HCT116 (cell line): ENCODE results near the gene MTMR6. TPM values are rescaled to one million over a fixed set of nuclear protein-coding genes. Genes with fewer than 3 reads are reported as not detected.

Experiments
- ATAC-seq: fragments of 200-7000 bp; cut with Tn5 transposase; 2 replicates; pipeline ENCODE4 v1.9.1; 2020; ENCODE audit warnings: mild to moderate bottlenecking, moderate library complexity
- BruUV-seq: library from RNA; stranded (reverse); fragments of 400-500 nt; replicated peaks from 2 replicates; lab custom pipeline; 2021; lab: Mats Ljungman, UMichigan
- CTCF ChIA-PET: fragments of 300-600 bp; sonication (Branson Sonifier 250); formaldehyde crosslinking; loops from one replicate; lab custom pipeline; 2021; ENCODE audit warnings: antibody characterized with exemption; lab: Charles Lee
- POLR2A ChIA-PET: fragments of 300-600, 350-600 bp; sonication (Branson Sonifier 250); formaldehyde crosslinking; loops from one replicate; lab custom pipeline; 2021; ENCODE audit warnings: antibody characterized with exemption; lab: Charles Lee
- RAD21 ChIA-PET, 2 experiments: fragments of 300-600 bp; sonication (Branson Sonifier 250); formaldehyde crosslinking; loops; one replicate each; lab custom pipeline; 2023; ENCODE audit warnings: low total read pairs in 2 of 2; ENCODE audit not compliant: uncharacterized antibody in 2 of 2, unreplicated experiment in 2 of 2, low non-redundant PET in 1 of 2; lab: Charles Lee
- DNase-seq: peaks from one replicate; pipeline ENCODE4 v3.0.0-alpha.2; 2010; ENCODE audit warnings: low read depth, low spot score
- H2AFZ ChIP-seq: fragments of 200-600 bp; shearing (Covaris generic), sonication (generic); 2 replicates; pipeline ENCODE4 v1.6.1; 2017; ENCODE audit warnings: low read depth, mixed run types, mixed read lengths, antibody characterized with exemption, low read length; ENCODE audit not compliant: poor library complexity, severe bottlenecking
- H3K27ac ChIP-seq: 2 replicates; pipeline ENCODE4 v1.5.1; 2012; ENCODE audit warnings: low read depth, low read length
- H3K27me3 ChIP-seq: fragments of 200-600 bp; sonication (generic); 2 replicates; pipeline ENCODE4 v1.6.1; 2016; ENCODE audit warnings: mixed run types, low read length, mixed read lengths; ENCODE audit not compliant: insufficient read depth
- H3K36me3 ChIP-seq, 2 experiments: fragments of 200-500 bp in 1 of 2; fragments of 200-600 bp in 1 of 2; sonication (Bioruptor generic) in 1 of 2; sonication (generic) in 1 of 2; 2 replicates each; pipeline versions ENCODE4 v1.5.1 to v1.6.1; 2014 to 2016; ENCODE audit warnings: low read length in 2 of 2, inconsistent platforms in 1 of 2, mixed read lengths in 1 of 2, mixed run types in 1 of 2; ENCODE audit not compliant: insufficient read depth in 2 of 2, control insufficient read depth in 1 of 2
- H3K4me1 ChIP-seq, 2 experiments: fragments of 200-600 bp in 1 of 2; sonication (generic) in 1 of 2; 2 replicates each; pipeline versions ENCODE4 v1.5.1 to v1.6.1; 2012 to 2017; ENCODE audit warnings: low read length in 2 of 2, inconsistent platforms in 1 of 2, mild to moderate bottlenecking in 1 of 2, mixed read lengths in 1 of 2, mixed run types in 1 of 2, moderate library complexity in 1 of 2; ENCODE audit not compliant: insufficient read depth in 2 of 2, control insufficient read depth in 1 of 2
- H3K4me2 ChIP-seq: fragments of 200-600 bp; sonication (generic); 2 replicates; pipeline ENCODE4 v1.6.1; 2017; ENCODE audit warnings: mixed run types, low read length, mixed read lengths
- H3K4me3 ChIP-seq, 2 experiments: fragments of 200-600 bp in 1 of 2; sonication (generic) in 1 of 2; replicated peaks in 1 of 2; 2 replicates each; pipeline ENCODE4 v1.5.1; 2011 to 2016; ENCODE audit warnings: low read length in 2 of 2, control low read depth in 1 of 2, low read depth in 1 of 2, mild to moderate bottlenecking in 1 of 2, mixed read lengths in 1 of 2, mixed run types in 1 of 2
- H3K79me2 ChIP-seq: fragments of 200-600 bp; sonication (generic); 2 replicates; pipeline ENCODE4 v1.6.1; 2017; ENCODE audit warnings: mild to moderate bottlenecking, mixed run types, low read length, moderate library complexity, mixed read lengths; ENCODE audit not compliant: insufficient read depth
- H3K9ac ChIP-seq: fragments of 200-600 bp; sonication (generic); 2 replicates; pipeline ENCODE4 v1.6.1; 2016; ENCODE audit warnings: low read length, mixed read lengths
- H3K9me2 ChIP-seq: fragments of 200-600 bp; sonication (generic), shearing (Covaris generic); 2 replicates; pipeline ENCODE4 v1.6.1; 2017; ENCODE audit warnings: mixed run types, mild to moderate bottlenecking, moderate library complexity; ENCODE audit not compliant: insufficient read depth
- H3K9me3 ChIP-seq, 2 experiments: fragments of 200-500 bp in 1 of 2; fragments of 200-600 bp in 1 of 2; sonication (Bioruptor generic) in 1 of 2; sonication (generic) in 1 of 2; 2 replicates each; pipeline ENCODE4 v1.6.1; 2014 to 2017; ENCODE audit warnings: low read length in 2 of 2, mixed read lengths in 2 of 2, inconsistent platforms in 1 of 2, low read depth in 1 of 2, mild to moderate bottlenecking in 1 of 2, mixed run types in 1 of 2, moderate library complexity in 1 of 2; ENCODE audit not compliant: control insufficient read depth in 1 of 2, insufficient read depth in 1 of 2
- H4K20me1 ChIP-seq: fragments of 200-600 bp; sonication (generic), shearing (Covaris generic); 2 replicates; pipeline ENCODE4 v1.6.1; 2017; ENCODE audit warnings: mixed run types, mild to moderate bottlenecking, moderate library complexity; ENCODE audit not compliant: insufficient read depth
- ATF3 ChIP-seq: IDR thresholded peaks from 2 replicates; pipeline ENCODE4 v1.6.1; 2012
- CBX3 ChIP-seq: IDR thresholded peaks from 2 replicates; pipeline ENCODE4 v1.6.1; 2012; ENCODE audit warnings: low read depth
- CTCF ChIP-seq, 3 experiments: fragments of 200-600 bp in 1 of 3; sonication (generic) in 1 of 3; IDR thresholded peaks in 2 of 3; conservative IDR thresholded peaks in 1 of 3; 2 replicates each; pipeline ENCODE4 v1.5.1; 2012 to 2017; ENCODE audit warnings: low read depth in 2 of 3, low read length in 2 of 3, antibody characterized with exemption in 1 of 3, borderline replicate concordance in 1 of 3, control low read depth in 1 of 3, mild to moderate bottlenecking in 1 of 3, mixed read lengths in 1 of 3, mixed run types in 1 of 3, moderate library complexity in 1 of 3; ENCODE audit not compliant: insufficient read depth in 1 of 3
- EGR1 ChIP-seq: IDR thresholded peaks from 2 replicates; pipeline ENCODE4 v1.6.1; 2012; ENCODE audit warnings: low read depth
- EZH2 ChIP-seq: fragments of 200-600 bp; sonication (generic); IDR thresholded peaks from 2 replicates; pipeline ENCODE4 v1.6.1; 2017; ENCODE audit warnings: antibody characterized with exemption, mixed run types
- FOSL1 ChIP-seq: IDR thresholded peaks from 2 replicates; pipeline ENCODE4 v1.6.1; 2012; ENCODE audit warnings: low read depth
- MAX ChIP-seq: IDR thresholded peaks from 2 replicates; pipeline ENCODE4 v1.6.1; 2012
- POLR2A ChIP-seq: IDR thresholded peaks from 2 replicates; pipeline ENCODE4 v1.7.0; 2011; ENCODE audit warnings: borderline replicate concordance; ENCODE audit not compliant: insufficient read depth, insufficient read length; ENCODE audit errors: extremely low read depth
- POLR2AphosphoS5 ChIP-seq: IDR thresholded peaks from 2 replicates; pipeline ENCODE4 v1.6.1; 2011; ENCODE audit warnings: mild to moderate bottlenecking, low read depth, low read length, moderate library complexity
- SIN3A ChIP-seq: IDR thresholded peaks from 2 replicates; pipeline ENCODE4 v1.6.1; 2012; ENCODE audit warnings: low read depth
- SP1 ChIP-seq: IDR thresholded peaks from 2 replicates; pipeline ENCODE4 v1.6.1; 2012; ENCODE audit warnings: low read depth
- TCF7L2 ChIP-seq: IDR thresholded peaks from 2 replicates; pipeline ENCODE4 v1.7.0; 2011; ENCODE audit warnings: borderline replicate concordance, inconsistent platforms; ENCODE audit not compliant: insufficient read depth, insufficient read length; ENCODE audit errors: extremely low read depth
- ZFX ChIP-seq: fragments of 450-650 bp; IDR thresholded peaks from 2 replicates; pipeline ENCODE4 v1.6.1; 2017
- ZNF274 ChIP-seq: fragments of 200-500 bp; sonication (Bioruptor generic); IDR thresholded peaks from 2 replicates; pipeline ENCODE4 v1.6.1; 2014; ENCODE audit warnings: mild to moderate bottlenecking, low read depth, low read length, inconsistent platforms
- intact Hi-C: fragments of 100-400 bp; cut with micrococcal nuclease; formaldehyde crosslinking; loops from 2 replicates; pipeline ENCODE4 v1.10.0; 2022
- total RNA-seq: library from RNA; stranded (reverse); gene quantifications from one replicate; pipeline ENCODE4 v1.2.1, GENCODE V29; 2021; ENCODE audit not compliant: unreplicated experiment

MTMR6 gene
- total RNA-seq, 1 experiment from 2014 or later: 11.4 TPM

GRCh38 chr13:25301347-25302113 lies 14.2 kb upstream of the MTMR6 start, which contains the start of gene NUP58:
Gene NUP58 (plus strand): TSS chr13:25301625. CDS start chr13:25301774, 149 bp downstream.
- CTCF ChIA-PET: no interaction called here
- H4K20me1 ChIP-seq: peaks cover 15% of the 10 kb centered on the region; the same call in 1 of the 2 replicates
- intact Hi-C loops: no loop called here

More at GRCh38 chr13:25301347-25302113, 14.2 kb upstream of the MTMR6 start, which contains the start of gene NUP58:
- H3K36me3 ChIP-seq: peaks cover 5 to 16% of the 10 kb centered on the region in 2 experiments; a peak in 3 of 4 replicates
- H3K27ac ChIP-seq: peak within 1 kb of the TSS; percentile 77
- H3K4me3 ChIP-seq: peak within 1 kb of the TSS; percentile 80 to 98
- RAD21 ChIA-PET: no interaction called here
- H2AFZ ChIP-seq: peak within 1 kb of the TSS; percentile 67
- TF ChIP-seq ATF3 (no peak), CBX3 (0 out of 2 replicates have a peak, but pooled peaks have one; percentile 31), SIN3A (no peak), TCF7L2 (no peak), CTCF (IDR thresholded peaks at IDR 0.05 in 2 of 3, conservative IDR thresholded peaks at IDR 0.05 in 1 of 3; ENCODE audit: borderline replicate concordance in 1 of 3, insufficient read depth in 1 of 3, low read depth in 2 of 3, low read length in 2 of 3) (no peak), POLR2A (peak; percentile 64), POLR2AphosphoS5 (peak; percentile 82), ZNF274 (no peak), EZH2 (no peak), ZFX (peak; percentile 95), SP1 (peak; percentile 81), EGR1 (peak; percentile 53; the same call in 1 of the 2 replicates), FOSL1 (no peak), MAX (peak; percentile 81)
- peaks cover 3% of the 10 kb centered on the region; the same call in 1 of the 2 replicates for H3K9me2 ChIP-seq
- H3K9me3 ChIP-seq: no peaks in the 10 kb centered on the region
- H3K27me3 ChIP-seq: no peaks in the 10 kb centered on the region; the same call in 1 of the 2 replicates
- BruUV-seq: no TSS peak
- H3K4me2 ChIP-seq: peak within 1 kb of the TSS; percentile 75
- POLR2A ChIA-PET: no interaction called here
- ATAC-seq (peak; percentile 99), DNase-seq (peak; percentile 79)
- H3K9ac ChIP-seq: peak within 1 kb of the TSS; percentile 88
- H3K79me2 ChIP-seq: peaks cover 55% of the 10 kb centered on the region
- peaks cover 13 to 20% of the 10 kb centered on the region in 2 experiments for H3K4me1 ChIP-seq
